D341Med (cell line): ENCODE data around the gene ADNP.
"Not testable (repeated sequence)": the region's sequence is repeated elsewhere in the genome, so short reads cannot be mapped to it uniquely, and the experiment has no call there.

Experiments used
- DNase-seq: peaks from one replicate; pipeline ENCODE4 v3.0.0; 2012; ENCODE audit warnings: low spot score

Gene ADNP

GRCh38 chr20:50931306-50932015 is at the start of gene ADNP:
ADNP (minus strand) TSS chr20:50931437; CDS start chr20:50903996, 27,441 bp downstream.
- peak; percentile 88 for DNase-seq

DNA sequence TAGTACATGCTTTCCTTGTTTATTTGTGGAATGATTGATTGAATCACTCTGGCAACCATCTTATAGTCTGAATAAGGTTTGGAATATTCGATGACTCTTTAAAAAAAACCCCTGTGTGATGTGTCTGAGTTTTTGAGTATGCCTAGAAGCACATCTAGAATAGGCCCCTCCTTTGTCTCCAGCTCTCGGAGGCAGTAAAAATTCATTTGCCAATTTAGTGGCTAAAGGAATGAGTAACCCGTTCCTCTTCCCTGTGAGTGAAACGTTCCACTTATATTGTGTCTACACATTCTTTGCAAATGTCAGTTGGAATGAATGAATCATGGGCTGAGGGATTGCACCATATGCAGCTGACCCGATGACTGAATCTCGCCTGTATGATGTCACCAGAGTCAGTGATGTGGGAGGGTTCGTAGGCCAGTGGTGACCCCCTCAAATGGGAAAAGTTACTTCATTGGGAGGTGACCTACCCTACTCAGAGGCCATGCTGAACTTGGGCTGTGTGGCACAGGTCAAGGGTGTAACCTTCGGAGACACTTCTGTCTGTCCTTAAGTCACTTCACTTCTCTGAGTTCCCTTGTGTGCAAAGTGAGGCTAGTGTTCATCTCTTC is 48.9 kb upstream of the ADNP start:
- no peak for DNase-seq

DNA sequence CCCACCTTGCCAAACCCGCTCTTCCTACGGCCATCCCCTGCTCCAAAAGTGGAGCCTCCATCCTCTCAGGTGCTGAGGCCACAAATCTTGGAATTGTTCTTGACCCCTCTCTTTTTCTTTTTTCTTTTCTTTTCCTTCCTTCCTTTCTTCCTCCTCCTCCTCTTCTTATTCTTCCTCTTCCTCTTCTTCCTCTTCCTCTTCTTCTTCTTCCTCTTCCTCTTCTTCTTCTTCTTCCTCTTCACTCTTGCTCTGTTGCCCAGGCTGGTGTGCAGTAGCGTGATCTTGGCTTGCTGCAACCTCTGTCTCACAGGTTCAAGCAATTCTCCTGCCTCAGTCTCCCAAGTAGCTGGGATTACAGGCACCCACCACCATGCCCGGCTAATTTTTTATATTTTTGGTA is 47.3 kb upstream of the ADNP start:
- not testable (repeated sequence) for DNase-seq

- DNase-seq: no peak
Measured at GRCh38 chr20:50977066-50978021, 46.1 kb upstream of the ADNP start.

- DNase-seq: no peak
Measured at GRCh38 chr20:50975701-50976330, 44.6 kb upstream of the ADNP start.

GRCh38 chr20:50969912-50970311 is 38.7 kb upstream of the ADNP start:
- no peak for DNase-seq

GRCh38 chr20:50969435-50969834 is 38.2 kb upstream of the ADNP start:
- no peak for DNase-seq

DNA sequence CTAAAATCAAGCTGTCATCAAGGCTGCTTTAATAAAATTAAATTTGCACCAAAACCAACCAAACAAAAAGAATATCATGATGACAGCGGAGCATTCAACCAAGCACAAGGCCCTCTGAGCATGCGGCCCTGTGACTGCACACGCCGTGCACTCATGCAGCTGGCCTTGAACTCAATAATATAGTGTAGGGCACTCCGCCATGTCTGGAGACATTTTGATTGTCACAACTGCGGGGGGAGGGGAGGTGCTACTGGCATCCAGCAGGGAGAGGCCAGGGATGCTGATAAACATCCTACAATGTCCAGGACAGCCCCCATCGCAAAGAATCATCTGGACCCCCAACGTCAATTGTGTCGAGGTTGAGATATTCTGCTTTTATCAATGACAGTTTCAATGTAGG is 37.1 kb upstream of the ADNP start:
- DNase-seq: no peak

DNA sequence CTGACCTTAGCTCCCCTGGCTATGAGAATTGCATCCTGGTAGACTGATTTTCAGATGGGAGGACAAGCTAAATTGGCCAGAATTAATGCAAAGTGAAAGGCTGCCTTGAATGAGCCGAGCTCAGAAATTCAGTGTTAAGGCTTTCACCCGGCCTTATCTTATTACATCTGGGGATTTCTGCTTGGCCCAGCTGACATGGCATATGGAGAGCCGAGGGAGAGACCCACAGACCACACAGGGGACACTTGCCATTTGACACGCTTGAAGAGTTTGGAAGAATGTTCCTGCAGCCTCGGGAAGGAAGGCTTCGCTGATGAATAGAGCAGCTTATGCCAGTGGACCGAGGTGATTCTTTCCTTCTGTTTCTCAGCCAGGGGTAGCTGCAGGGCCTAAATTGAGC is 36.3 kb upstream of the ADNP start:
- no peak for DNase-seq

- DNase-seq: no peak
Measured at GRCh38 chr20:50959543-50960126, 28.4 kb upstream of the ADNP start.

GRCh38 chr20:50958615-50959542 is 27.6 kb upstream of the ADNP start, which contains the start of gene MOCS3:
MOCS3 (plus strand) TSS chr20:50958818; CDS start chr20:50958843, 25 bp downstream.
- DNase-seq: peak; percentile 84

- DNase-seq: peak; percentile 91
Measured at GRCh38 chr20:50957798-50958614, 26.8 kb upstream of the ADNP start, which contains the start of gene DPM1. DPM1 (minus strand) TSS chr20:50958532; CDS start chr20:50958523, 9 bp downstream.

GRCh38 chr20:50957276-50957675 is 26.0 kb upstream of the ADNP start:
- DNase-seq: no peak

DNA sequence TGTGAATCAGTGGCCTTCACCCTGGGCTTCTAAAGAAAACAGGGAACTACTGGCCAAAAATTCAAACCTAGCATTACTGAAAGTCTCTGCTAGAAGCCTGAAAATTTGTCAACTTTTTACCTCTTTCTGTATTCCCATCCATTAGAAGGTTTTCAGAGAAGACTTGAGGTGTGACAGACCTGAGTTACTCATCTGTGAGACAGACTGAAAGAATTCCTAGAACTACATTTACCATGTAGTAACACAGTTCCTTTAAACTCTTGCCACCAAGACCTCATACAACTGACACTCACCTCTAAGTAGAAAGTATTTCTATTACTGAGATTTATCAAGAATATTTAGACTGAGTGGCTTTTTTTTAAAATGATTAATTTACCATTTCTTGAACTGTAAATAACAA is 22.6 kb upstream of the ADNP start:
- DNase-seq: no peak

GRCh38 chr20:50953196-50953595 is 22.0 kb upstream of the ADNP start:
- DNase-seq: no peak

- no peak for DNase-seq
Measured at GRCh38 chr20:50948132-50948785, 17.0 kb upstream of the ADNP start.

DNA sequence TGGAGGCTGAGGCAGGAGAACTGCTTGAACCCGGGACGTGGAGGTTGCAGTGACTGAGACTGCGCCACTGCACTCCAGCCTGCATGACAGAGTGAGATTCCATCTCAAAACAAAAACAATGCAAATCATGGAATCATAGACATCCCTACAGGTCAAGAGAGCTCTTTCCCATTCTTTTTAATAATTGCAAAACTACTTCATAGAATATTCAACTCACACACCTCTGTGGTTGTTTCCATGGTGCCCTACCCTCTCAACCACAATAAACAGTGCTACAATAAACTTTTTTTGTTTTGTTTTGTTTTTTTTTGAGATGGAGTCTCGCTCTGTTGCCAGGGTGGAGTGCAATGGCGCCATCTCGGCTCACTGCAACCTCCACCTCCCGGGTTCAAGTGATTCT is 11.8 kb upstream of the ADNP start:
- DNase-seq: no peak

- DNase-seq: no peak
Measured at GRCh38 chr20:50933589-50933988, 2.4 kb upstream of the ADNP start.

- DNase-seq: no peak
Measured at GRCh38 chr20:50932691-50933280, 1.5 kb upstream of the ADNP start.
